GM06990 (cell line): ENCODE data around the gene ARAP2.
A peak's percentile ranks its signal among the peaks of the same experiment; 100 is the strongest.

Experiments used
- DNase-seq: peaks from one replicate; pipeline ENCODE4 v3.0.0-alpha.2; 2011; ENCODE audit not compliant: insufficient read length; ENCODE audit errors: extremely low read depth
- H3K27me3 ChIP-seq: replicated peaks from 2 replicates; pipeline ENCODE4 v1.6.0; 2011; ENCODE audit warnings: low read length; ENCODE audit not compliant: control insufficient read depth, insufficient read depth
- H3K36me3 ChIP-seq: 2 replicates; pipeline ENCODE4 v1.5.1; 2011; ENCODE audit warnings: low read length; ENCODE audit not compliant: control insufficient read depth, insufficient read depth
- H3K4me3 ChIP-seq: replicated peaks from 2 replicates; pipeline ENCODE4 v1.5.1; 2011; ENCODE audit warnings: low read depth, mild to moderate bottlenecking, control low read depth, low read length
- CTCF ChIP-seq: IDR thresholded peaks from 2 replicates; pipeline ENCODE4 v1.5.1; 2011; ENCODE audit warnings: low read length, control low read depth, mild to moderate bottlenecking, inconsistent platforms; ENCODE audit not compliant: insufficient read depth, poor library complexity, severe bottlenecking

ARAP2 gene

DNA sequence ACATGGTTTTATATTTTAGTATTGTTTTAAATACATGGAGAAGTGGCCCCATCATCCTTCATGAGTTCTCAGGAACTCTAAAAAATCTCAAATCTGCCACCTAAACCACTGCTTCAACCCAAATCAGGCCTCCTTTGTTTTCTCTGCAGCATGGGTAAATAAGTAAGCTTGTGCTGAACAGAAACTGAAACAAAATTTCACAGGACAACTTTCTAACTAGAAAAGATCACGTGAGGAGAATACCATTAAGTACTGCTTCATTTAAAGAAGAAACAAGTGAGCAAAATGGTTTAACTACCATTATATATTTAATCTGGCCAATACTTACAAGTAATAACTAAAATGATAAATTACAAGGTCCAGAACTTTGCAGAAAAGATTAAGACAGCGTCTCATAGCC is 2.5 kb downstream of the ARAP2 start:
- no peak for TF ChIP-seq CTCF
- peak overlapping the region; percentile 98 for H3K4me3 ChIP-seq
- no peaks in the 10 kb centered on the region for H3K36me3 ChIP-seq
- peak; percentile 40 for DNase-seq
- H3K27me3 ChIP-seq, result no peaks in the 10 kb centered on the region

DNA sequence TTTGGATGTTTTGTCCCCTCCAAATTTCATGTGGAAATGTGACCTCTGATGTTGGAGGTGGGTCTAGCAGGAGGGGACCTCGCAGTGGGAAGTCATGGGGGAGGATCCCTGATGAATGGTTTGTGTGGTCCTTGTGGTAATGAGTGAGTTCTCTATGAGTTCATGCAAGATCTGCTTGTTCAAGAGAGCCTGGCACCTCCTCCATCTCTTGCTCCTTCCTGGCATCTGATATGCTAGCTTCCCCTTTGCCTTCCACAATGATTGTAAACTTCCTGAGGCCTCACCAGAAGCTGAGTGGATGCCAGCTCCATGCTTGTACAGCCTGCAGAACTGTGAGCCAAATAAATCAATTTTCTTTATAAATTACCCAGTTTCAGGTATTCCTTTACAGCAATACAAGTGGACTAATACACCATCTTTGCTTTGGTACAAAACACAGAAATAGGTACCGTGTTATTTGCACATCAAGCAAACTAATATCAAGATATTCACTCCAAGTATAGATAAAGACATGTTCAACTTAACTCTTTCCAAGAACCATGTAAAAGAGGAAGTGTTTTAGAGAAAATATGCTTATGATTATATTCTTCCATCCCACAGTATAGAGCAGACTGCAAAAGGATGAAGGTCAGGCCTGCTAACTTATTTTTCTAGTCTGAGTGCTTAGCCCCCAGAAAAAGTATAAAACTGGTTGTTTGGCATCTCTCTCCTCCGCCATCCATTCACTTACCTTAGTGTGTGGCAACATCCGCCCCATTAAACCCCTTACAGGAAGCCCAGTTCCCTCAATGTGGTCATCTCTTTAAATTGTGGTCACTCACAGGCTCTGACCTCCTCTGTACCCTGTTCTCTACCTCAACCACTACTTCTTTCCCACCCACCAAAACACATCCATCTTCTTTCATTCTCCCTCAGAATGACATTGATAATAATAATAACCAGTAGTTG is 6.7 kb downstream of the ARAP2 start:
- H3K36me3 ChIP-seq, result no peaks in the 10 kb centered on the region
- H3K27me3 ChIP-seq, result no peaks in the 10 kb centered on the region
- no peak for DNase-seq
- no peak for TF ChIP-seq CTCF
- H3K4me3 ChIP-seq, result no peak overlapping the region

DNA sequence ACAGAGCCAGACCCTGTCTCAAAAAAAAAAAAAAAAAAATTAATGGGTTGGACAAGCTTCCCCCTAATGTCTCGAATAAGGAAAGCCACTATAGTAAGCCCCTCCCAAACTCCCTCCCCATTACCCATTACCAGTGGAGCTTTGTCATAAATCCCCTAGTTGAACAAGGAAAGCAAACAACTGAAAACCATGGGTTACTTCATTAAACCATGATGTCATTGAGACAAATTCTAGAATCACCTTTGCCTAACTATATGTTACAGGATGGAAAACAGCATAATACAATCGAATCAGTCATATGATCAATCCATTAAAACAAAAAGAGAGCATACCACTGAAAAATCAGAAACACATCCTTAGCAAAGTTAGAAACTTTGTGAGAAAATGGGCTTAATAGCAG is 8.2 kb downstream of the ARAP2 start:
- no peak for DNase-seq

DNA sequence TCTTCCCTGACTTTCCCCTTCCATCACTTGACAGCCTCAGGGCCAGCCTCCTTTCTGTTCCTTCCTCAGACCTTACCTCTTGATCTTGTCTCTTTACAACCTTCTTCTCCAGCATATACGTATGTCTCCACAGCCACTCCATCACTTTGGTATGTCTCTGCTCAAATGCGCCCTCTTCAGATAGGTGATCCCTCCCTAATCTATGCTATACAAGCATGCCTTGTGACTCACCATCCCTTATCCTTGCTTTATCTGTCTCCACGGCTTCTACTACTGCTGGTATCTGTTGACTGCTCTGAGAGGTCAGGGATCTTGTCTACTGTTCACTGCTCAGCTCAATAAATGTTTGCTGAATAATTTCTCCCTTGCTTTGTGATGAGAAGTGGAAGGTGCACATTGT is 9.0 kb downstream of the ARAP2 start:
- Histone ChIP-seq H3K36me3 (no peaks in the 10 kb centered on the region), H3K4me3 (no peak overlapping the region), H3K27me3 (no peaks in the 10 kb centered on the region)
- no peak for TF ChIP-seq CTCF
- no peak for DNase-seq

More for the DNA sequence above, 8.2 kb downstream of the ARAP2 start:
- Histone ChIP-seq H3K36me3 (no peaks in the 10 kb centered on the region), H3K27me3 (no peaks in the 10 kb centered on the region), H3K4me3 (no peak overlapping the region)
- TF ChIP-seq CTCF, result no peak

GRCh38 chr4:36233567-36234266 is 10.6 kb downstream of the ARAP2 start:
- Histone ChIP-seq H3K4me3 (no peak overlapping the region), H3K36me3 (no peaks in the 10 kb centered on the region), H3K27me3 (no peaks in the 10 kb centered on the region)
- no peak for DNase-seq
- TF ChIP-seq CTCF, result no peak
